GM23338 (cell line): ENCODE measurements around the gene MAP3K8. TPM values are rescaled to one million over a fixed set of nuclear protein-coding genes. Genes with fewer than 3 reads are reported as not detected.

ENCODE experiments used
- ATAC-seq: fragments of 200-7000 bp; cut with Tn5 transposase; 3 replicates; pipeline ENCODE4 v1.9.1; 2020
- DNase-seq: peaks from one replicate; pipeline ENCODE4 v3.0.0-alpha.2; 2015; ENCODE audit warnings: low spot score
- H2AFZ ChIP-seq: fragments of 200-600 bp; sonication (generic); 2 replicates; pipeline ENCODE4 v1.8.0; 2016; ENCODE audit warnings: antibody characterized with exemption, mild to moderate bottlenecking, moderate library complexity
- H3F3A ChIP-seq: fragments of 200-600 bp; sonication (generic); replicated peaks from 2 replicates; pipeline ENCODE4 v1.8.0; 2017; ENCODE audit warnings: antibody characterized with exemption, mixed run types, low read depth
- H3K27ac ChIP-seq: fragments of 200-600 bp; sonication (generic); 2 replicates; pipeline ENCODE4 v1.6.1; 2016; ENCODE audit warnings: low read depth
- H3K27me3 ChIP-seq: fragments of 200-600 bp; sonication (generic); 2 replicates; pipeline ENCODE4 v1.8.0; 2016; ENCODE audit warnings: mild to moderate bottlenecking, mixed run types, moderate library complexity; ENCODE audit not compliant: insufficient read depth
- H3K36me3 ChIP-seq: fragments of 200-600 bp; sonication (generic); 2 replicates; pipeline ENCODE4 v1.8.0; 2016; ENCODE audit warnings: mild to moderate bottlenecking; ENCODE audit not compliant: insufficient read depth
- H3K4me1 ChIP-seq: fragments of 200-600 bp; sonication (generic); 2 replicates; pipeline ENCODE4 v1.8.0; 2016; ENCODE audit warnings: mild to moderate bottlenecking, moderate library complexity; ENCODE audit not compliant: insufficient read depth
- H3K4me2 ChIP-seq: fragments of 200-600 bp; sonication (generic); 2 replicates; pipeline ENCODE4 v1.7.1; 2017; ENCODE audit warnings: mixed run types
- H3K4me3 ChIP-seq: fragments of 200-600 bp; sonication (generic); 2 replicates; pipeline ENCODE4 v1.6.1; 2016; ENCODE audit warnings: mixed run types
- H3K79me2 ChIP-seq: fragments of 200-600 bp; sonication (generic); replicated peaks from 2 replicates; pipeline ENCODE4 v1.8.0; 2017; ENCODE audit warnings: mild to moderate bottlenecking; ENCODE audit not compliant: insufficient read depth
- H3K9me2 ChIP-seq: fragments of 200-600 bp; sonication (generic); 2 replicates; pipeline ENCODE4 v1.8.0; 2017; ENCODE audit not compliant: insufficient read depth
- H4K20me1 ChIP-seq: fragments of 200-600 bp; sonication (generic); replicated peaks from 2 replicates; pipeline ENCODE4 v1.8.0; 2017; ENCODE audit warnings: mild to moderate bottlenecking; ENCODE audit not compliant: insufficient read depth
- H3K27ac Mint-ChIP-seq: 2 replicates; pipeline ENCODE4 v1.8.0; 2020; ENCODE audit warnings: inconsistent platforms, mild to moderate bottlenecking, moderate library complexity, mixed read lengths
- H3K27me3 Mint-ChIP-seq: 3 replicates; pipeline ENCODE4 v1.8.0; 2022; ENCODE audit warnings: low read depth, mild to moderate bottlenecking, moderate library complexity, mixed read lengths, inconsistent platforms; ENCODE audit not compliant: insufficient read depth, poor library complexity
- H3K36me3 Mint-ChIP-seq: 3 replicates; pipeline ENCODE4 v1.8.0; 2021; ENCODE audit warnings: low read depth, mild to moderate bottlenecking, inconsistent platforms, moderate library complexity, mixed read lengths
- H3K4me1 Mint-ChIP-seq: 3 replicates; pipeline ENCODE4 v1.8.0; 2020; ENCODE audit warnings: mild to moderate bottlenecking, inconsistent platforms, mixed read lengths
- H3K4me3 Mint-ChIP-seq: 3 replicates; pipeline ENCODE4 v1.8.0; 2021; ENCODE audit warnings: moderate library complexity, mild to moderate bottlenecking, inconsistent platforms, mixed read lengths
- H3K9me3 Mint-ChIP-seq: 3 replicates; pipeline ENCODE4 v1.8.0; 2020; ENCODE audit warnings: moderate library complexity, mild to moderate bottlenecking, inconsistent platforms, mixed read lengths
- CREB1 ChIP-seq: fragments of 250-450 bp; sonication (Bioruptor Pico); IDR thresholded peaks from 2 replicates; pipeline ENCODE4 v1.5.0; 2020; ENCODE audit warnings: low read depth, mild to moderate bottlenecking, moderate library complexity
- EZH2 ChIP-seq: fragments of 200-600 bp; sonication (generic); IDR thresholded peaks from one replicate; pipeline ENCODE4 v1.8.0; 2017; ENCODE audit warnings: antibody characterized with exemption, mild to moderate bottlenecking, low read depth; ENCODE audit not compliant: unreplicated experiment
- JUNB ChIP-seq: IDR thresholded peaks from one replicate; pipeline ENCODE4 v1.6.1; 2016; ENCODE audit warnings: antibody characterized with exemption; ENCODE audit not compliant: unreplicated experiment
- POLR2AphosphoS5 ChIP-seq: IDR thresholded peaks from 2 replicates; pipeline ENCODE4 v1.6.1; 2016; ENCODE audit warnings: antibody characterized with exemption, low read depth
- STAT1 ChIP-seq: IDR thresholded peaks from one replicate; pipeline ENCODE4 v1.6.1; 2016; ENCODE audit warnings: antibody characterized with exemption; ENCODE audit not compliant: unreplicated experiment
- ZNF114 ChIP-seq: fragments of 250-450 bp; sonication (Bioruptor Pico); IDR thresholded peaks from 2 replicates; pipeline ENCODE4 v1.5.0; 2020; ENCODE audit warnings: mild to moderate bottlenecking, moderate library complexity
- ZNF331 ChIP-seq: fragments of 250-450 bp; sonication (Bioruptor Pico); IDR thresholded peaks from 2 replicates; pipeline ENCODE4 v1.5.0; 2020; ENCODE audit warnings: low read depth, mild to moderate bottlenecking, moderate library complexity
- polyA plus RNA-seq: library from polyadenylated mRNA; unstranded; fragments of >200 nt; fragmentation: Nextera tagmentation; extraction: Ambion mirVana; gene quantifications from 2 replicates; pipeline ENCODE4 v1.2.1, GENCODE V29; 2016
- total RNA-seq: library from RNA; depleted of rRNA; stranded (reverse); fragments of >200 nt; shearing (Covaris generic); gene quantifications from 2 replicates; pipeline ENCODE4 v1.2.3, GENCODE V29; 2014
- TF ChIP-seq, protein P1 (sequence below), 2 experiments: fragments of 200-600 bp in 1 of 2; sonication (generic) in 1 of 2; conservative IDR thresholded peaks; 2 replicates each; pipeline versions ENCODE4 v1.5.1 to v1.6.1; 2016 to 2017; ENCODE audit warnings: antibody characterized with exemption in 2 of 2, low read depth in 2 of 2, mild to moderate bottlenecking in 2 of 2, moderate library complexity in 1 of 2
- TF ChIP-seq, protein P2 (sequence below): IDR thresholded peaks from one replicate; pipeline ENCODE4 v1.6.1; 2018; ENCODE audit warnings: antibody characterized with exemption; ENCODE audit not compliant: unreplicated experiment
- TF ChIP-seq, protein P3 (sequence below): fragments of 250-450 bp; sonication (Bioruptor Pico); IDR thresholded peaks from 2 replicates; pipeline ENCODE4 v1.5.0; 2020; ENCODE audit warnings: mild to moderate bottlenecking, moderate library complexity

The MAP3K8 gene
- total and polyA plus RNA-seq, 2 experiments from 2014 or later = 3.5 to 5.0 TPM

GRCh38 chr10:30431435-30431911, 2.5 kb upstream of the MAP3K8 start (continued):
- TF ChIP-seq EZH2 (no peak), CREB1 (CRISPR knock-in tag) (no peak), JUNB (no peak), STAT1 (no peak)
- TF ChIP-seq, protein P1, sequence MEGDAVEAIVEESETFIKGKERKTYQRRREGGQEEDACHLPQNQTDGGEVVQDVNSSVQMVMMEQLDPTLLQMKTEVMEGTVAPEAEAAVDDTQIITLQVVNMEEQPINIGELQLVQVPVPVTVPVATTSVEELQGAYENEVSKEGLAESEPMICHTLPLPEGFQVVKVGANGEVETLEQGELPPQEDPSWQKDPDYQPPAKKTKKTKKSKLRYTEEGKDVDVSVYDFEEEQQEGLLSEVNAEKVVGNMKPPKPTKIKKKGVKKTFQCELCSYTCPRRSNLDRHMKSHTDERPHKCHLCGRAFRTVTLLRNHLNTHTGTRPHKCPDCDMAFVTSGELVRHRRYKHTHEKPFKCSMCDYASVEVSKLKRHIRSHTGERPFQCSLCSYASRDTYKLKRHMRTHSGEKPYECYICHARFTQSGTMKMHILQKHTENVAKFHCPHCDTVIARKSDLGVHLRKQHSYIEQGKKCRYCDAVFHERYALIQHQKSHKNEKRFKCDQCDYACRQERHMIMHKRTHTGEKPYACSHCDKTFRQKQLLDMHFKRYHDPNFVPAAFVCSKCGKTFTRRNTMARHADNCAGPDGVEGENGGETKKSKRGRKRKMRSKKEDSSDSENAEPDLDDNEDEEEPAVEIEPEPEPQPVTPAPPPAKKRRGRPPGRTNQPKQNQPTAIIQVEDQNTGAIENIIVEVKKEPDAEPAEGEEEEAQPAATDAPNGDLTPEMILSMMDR (conservative IDR thresholded peaks at IDR 0.05; ENCODE audit: low read depth in 2 of 2) = no peak

GRCh38 chr10:30432622-30433305, 1.2 kb upstream of the MAP3K8 start:
- Mint-ChIP-seq H3K36me3 (0 out of 3 replicates have a peak, but pooled peaks cover 3% of the 10 kb centered on the region), H3K27ac (peak overlapping the region; percentile 91), H3K4me1 (peaks cover 32% of the 10 kb centered on the region), H3K27me3 (peaks cover 24% of the 10 kb centered on the region), H3K9me3 (no peaks in the 10 kb centered on the region), H3K4me3 (peak overlapping the region; percentile 83)
- H3K4me2 ChIP-seq = peak overlapping the region; percentile 91
- H3K36me3 ChIP-seq = no peaks in the 10 kb centered on the region
- H3K27me3 ChIP-seq = peaks cover 42% of the 10 kb centered on the region
- peak overlapping the region; percentile 97 for H2AFZ ChIP-seq
- DNase-seq (peak; percentile 34), ATAC-seq (peak; percentile 2)
- peaks cover 7% of the 10 kb centered on the region; the same call in 1 of the 2 replicates for H3K79me2 ChIP-seq
- H3F3A ChIP-seq = no peaks in the 10 kb centered on the region; the same call in 1 of the 2 replicates
- peak overlapping the region; percentile 80; the same call in 1 of the 2 replicates for H3K27ac ChIP-seq
- H3K9me2 ChIP-seq = no peaks in the 10 kb centered on the region
- H4K20me1 ChIP-seq = no peaks in the 10 kb centered on the region
- peaks cover 40% of the 10 kb centered on the region for H3K4me1 ChIP-seq
- no peak for TF ChIP-seq ZNF114
- TF ChIP-seq, protein P2, sequence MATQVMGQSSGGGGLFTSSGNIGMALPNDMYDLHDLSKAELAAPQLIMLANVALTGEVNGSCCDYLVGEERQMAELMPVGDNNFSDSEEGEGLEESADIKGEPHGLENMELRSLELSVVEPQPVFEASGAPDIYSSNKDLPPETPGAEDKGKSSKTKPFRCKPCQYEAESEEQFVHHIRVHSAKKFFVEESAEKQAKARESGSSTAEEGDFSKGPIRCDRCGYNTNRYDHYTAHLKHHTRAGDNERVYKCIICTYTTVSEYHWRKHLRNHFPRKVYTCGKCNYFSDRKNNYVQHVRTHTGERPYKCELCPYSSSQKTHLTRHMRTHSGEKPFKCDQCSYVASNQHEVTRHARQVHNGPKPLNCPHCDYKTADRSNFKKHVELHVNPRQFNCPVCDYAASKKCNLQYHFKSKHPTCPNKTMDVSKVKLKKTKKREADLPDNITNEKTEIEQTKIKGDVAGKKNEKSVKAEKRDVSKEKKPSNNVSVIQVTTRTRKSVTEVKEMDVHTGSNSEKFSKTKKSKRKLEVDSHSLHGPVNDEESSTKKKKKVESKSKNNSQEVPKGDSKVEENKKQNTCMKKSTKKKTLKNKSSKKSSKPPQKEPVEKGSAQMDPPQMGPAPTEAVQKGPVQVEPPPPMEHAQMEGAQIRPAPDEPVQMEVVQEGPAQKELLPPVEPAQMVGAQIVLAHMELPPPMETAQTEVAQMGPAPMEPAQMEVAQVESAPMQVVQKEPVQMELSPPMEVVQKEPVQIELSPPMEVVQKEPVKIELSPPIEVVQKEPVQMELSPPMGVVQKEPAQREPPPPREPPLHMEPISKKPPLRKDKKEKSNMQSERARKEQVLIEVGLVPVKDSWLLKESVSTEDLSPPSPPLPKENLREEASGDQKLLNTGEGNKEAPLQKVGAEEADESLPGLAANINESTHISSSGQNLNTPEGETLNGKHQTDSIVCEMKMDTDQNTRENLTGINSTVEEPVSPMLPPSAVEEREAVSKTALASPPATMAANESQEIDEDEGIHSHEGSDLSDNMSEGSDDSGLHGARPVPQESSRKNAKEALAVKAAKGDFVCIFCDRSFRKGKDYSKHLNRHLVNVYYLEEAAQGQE = no peak
- no peak for TF ChIP-seq ZNF331 (CRISPR knock-in tag)
- peak; percentile 8; the same call in 1 of the 2 replicates for TF ChIP-seq POLR2AphosphoS5
- TF ChIP-seq, protein P3, sequence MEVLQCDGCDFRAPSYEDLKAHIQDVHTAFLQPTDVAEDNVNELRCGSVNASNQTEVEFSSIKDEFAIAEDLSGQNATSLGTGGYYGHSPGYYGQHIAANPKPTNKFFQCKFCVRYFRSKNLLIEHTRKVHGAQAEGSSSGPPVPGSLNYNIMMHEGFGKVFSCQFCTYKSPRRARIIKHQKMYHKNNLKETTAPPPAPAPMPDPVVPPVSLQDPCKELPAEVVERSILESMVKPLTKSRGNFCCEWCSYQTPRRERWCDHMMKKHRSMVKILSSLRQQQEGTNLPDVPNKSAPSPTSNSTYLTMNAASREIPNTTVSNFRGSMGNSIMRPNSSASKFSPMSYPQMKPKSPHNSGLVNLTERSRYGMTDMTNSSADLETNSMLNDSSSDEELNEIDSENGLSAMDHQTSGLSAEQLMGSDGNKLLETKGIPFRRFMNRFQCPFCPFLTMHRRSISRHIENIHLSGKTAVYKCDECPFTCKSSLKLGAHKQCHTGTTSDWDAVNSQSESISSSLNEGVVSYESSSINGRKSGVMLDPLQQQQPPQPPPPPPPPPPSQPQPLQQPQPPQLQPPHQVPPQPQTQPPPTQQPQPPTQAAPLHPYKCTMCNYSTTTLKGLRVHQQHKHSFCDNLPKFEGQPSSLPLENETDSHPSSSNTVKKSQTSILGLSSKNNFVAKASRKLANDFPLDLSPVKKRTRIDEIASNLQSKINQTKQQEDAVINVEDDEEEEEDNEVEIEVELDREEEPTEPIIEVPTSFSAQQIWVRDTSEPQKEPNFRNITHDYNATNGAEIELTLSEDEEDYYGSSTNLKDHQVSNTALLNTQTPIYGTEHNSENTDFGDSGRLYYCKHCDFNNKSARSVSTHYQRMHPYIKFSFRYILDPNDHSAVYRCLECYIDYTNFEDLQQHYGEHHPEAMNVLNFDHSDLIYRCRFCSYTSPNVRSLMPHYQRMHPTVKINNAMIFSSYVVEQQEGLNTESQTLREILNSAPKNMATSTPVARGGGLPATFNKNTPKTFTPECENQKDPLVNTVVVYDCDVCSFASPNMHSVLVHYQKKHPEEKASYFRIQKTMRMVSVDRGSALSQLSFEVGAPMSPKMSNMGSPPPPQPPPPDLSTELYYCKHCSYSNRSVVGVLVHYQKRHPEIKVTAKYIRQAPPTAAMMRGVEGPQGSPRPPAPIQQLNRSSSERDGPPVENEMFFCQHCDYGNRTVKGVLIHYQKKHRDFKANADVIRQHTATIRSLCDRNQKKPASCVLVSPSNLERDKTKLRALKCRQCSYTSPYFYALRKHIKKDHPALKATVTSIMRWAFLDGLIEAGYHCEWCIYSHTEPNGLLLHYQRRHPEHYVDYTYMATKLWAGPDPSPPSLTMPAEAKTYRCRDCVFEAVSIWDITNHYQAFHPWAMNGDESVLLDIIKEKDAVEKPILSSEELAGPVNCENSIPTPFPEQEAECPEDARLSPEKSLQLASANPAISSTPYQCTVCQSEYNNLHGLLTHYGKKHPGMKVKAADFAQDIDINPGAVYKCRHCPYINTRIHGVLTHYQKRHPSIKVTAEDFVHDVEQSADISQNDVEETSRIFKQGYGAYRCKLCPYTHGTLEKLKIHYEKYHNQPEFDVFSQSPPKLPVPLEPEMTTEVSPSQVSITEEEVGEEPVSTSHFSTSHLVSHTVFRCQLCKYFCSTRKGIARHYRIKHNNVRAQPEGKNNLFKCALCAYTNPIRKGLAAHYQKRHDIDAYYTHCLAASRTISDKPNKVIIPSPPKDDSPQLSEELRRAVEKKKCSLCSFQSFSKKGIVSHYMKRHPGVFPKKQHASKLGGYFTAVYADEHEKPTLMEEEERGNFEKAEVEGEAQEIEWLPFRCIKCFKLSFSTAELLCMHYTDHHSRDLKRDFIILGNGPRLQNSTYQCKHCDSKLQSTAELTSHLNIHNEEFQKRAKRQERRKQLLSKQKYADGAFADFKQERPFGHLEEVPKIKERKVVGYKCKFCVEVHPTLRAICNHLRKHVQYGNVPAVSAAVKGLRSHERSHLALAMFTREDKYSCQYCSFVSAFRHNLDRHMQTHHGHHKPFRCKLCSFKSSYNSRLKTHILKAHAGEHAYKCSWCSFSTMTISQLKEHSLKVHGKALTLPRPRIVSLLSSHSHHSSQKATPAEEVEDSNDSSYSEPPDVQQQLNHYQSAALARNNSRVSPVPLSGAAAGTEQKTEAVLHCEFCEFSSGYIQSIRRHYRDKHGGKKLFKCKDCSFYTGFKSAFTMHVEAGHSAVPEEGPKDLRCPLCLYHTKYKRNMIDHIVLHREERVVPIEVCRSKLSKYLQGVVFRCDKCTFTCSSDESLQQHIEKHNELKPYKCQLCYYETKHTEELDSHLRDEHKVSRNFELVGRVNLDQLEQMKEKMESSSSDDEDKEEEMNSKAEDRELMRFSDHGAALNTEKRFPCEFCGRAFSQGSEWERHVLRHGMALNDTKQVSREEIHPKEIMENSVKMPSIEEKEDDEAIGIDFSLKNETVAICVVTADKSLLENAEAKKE = no peak
- TF ChIP-seq STAT1 = no peak
- peak overlapping the region; percentile 79 for H3K4me3 ChIP-seq
